ENCODE measurements around the gene CTPS1.

The CTPS1 gene

GRCh38 chr1:40969445-40969844 lies 10.1 kb upstream of the CTPS1 start:
- no peak for DNase-seq (ENCODE audit: low read depth)

GRCh38 chr1:40971966-40972365 lies 7.5 kb upstream of the CTPS1 start:
- DNase-seq (ENCODE audit: low read depth): no peak

- DNase-seq (ENCODE audit: low read depth): no peak
Observed at GRCh38 chr1:40973912-40974311, 5.6 kb upstream of the CTPS1 start.

GRCh38 chr1:40974945-40975344 lies 4.6 kb upstream of the CTPS1 start:
- no peak for DNase-seq (ENCODE audit: low read depth)

- no peak for DNase-seq (ENCODE audit: low read depth)
Observed at GRCh38 chr1:40976952-40977690, 2.4 kb upstream of the CTPS1 start.

- no peak for DNase-seq (ENCODE audit: low read depth)
Observed at GRCh38 chr1:40977716-40978115, 1.8 kb upstream of the CTPS1 start.

- no peak for DNase-seq (ENCODE audit: low read depth)
Observed at GRCh38 chr1:40978886-40979240, 633 bp upstream of the CTPS1 start.

GRCh38 chr1:40980068-40980452 lies 564 bp downstream of the CTPS1 start:
- no peak for DNase-seq (ENCODE audit: low read depth)

GRCh38 chr1:40980453-40981121 lies 1.1 kb downstream of the CTPS1 start:
- DNase-seq (ENCODE audit: low read depth): peak; percentile 35

GRCh38 chr1:40981691-40982448 lies 2.4 kb downstream of the CTPS1 start:
- no peak for DNase-seq (ENCODE audit: low read depth)

- DNase-seq (ENCODE audit: low read depth): no peak
Observed at GRCh38 chr1:40982721-40983120, 3.2 kb downstream of the CTPS1 start.

- DNase-seq (ENCODE audit: low read depth): no peak
Observed at GRCh38 chr1:40983286-40983685, 3.8 kb downstream of the CTPS1 start.

- no peak for DNase-seq (ENCODE audit: low read depth)
Observed at GRCh38 chr1:40984066-40984465, 4.6 kb downstream of the CTPS1 start.

- DNase-seq (ENCODE audit: low read depth): no peak
Observed at GRCh38 chr1:40984531-40984930, 5.0 kb downstream of the CTPS1 start.

GRCh38 chr1:40985161-40985560 lies 5.7 kb downstream of the CTPS1 start:
- DNase-seq (ENCODE audit: low read depth): no peak

GRCh38 chr1:40985875-40986274 lies 6.4 kb downstream of the CTPS1 start:
- DNase-seq (ENCODE audit: low read depth): no peak

GRCh38 chr1:40986328-40986783 lies 6.9 kb downstream of the CTPS1 start:
- no peak for DNase-seq (ENCODE audit: low read depth)

- DNase-seq (ENCODE audit: low read depth): no peak
Observed at GRCh38 chr1:40986956-40987355, 7.5 kb downstream of the CTPS1 start.

GRCh38 chr1:40987439-40988276 lies 8.2 kb downstream of the CTPS1 start:
- DNase-seq (ENCODE audit: low read depth): no peak

GRCh38 chr1:40988280-40988679 lies 8.8 kb downstream of the CTPS1 start:
- no peak for DNase-seq (ENCODE audit: low read depth)

GRCh38 chr1:40989066-40989465 lies 9.6 kb downstream of the CTPS1 start:
- no peak for DNase-seq (ENCODE audit: low read depth)

GRCh38 chr1:40997096-40997495 lies 17.6 kb downstream of the CTPS1 start:
- DNase-seq (ENCODE audit: low read depth): no peak
